Measurements from ENCODE around the gene HMCN2.

HMCN2 gene

GRCh38 chr9:130342714-130343085 is 77.1 kb downstream of the HMCN2 start:
- Histone ChIP-seq H3K36me3 (replicated peaks in 1 of 2; ENCODE audit: control insufficient read depth in 2 of 2, insufficient read depth in 2 of 2, low read length in 2 of 2) (peaks cover 0 to 2% of the 10 kb centered on the region in 2 donors), H3K4ac (ENCODE audit: low read length) (no peak overlapping the region), H2BK120ac (ENCODE audit: low read depth, low read length) (no peak overlapping the region), H3K27me3 (ENCODE audit: control insufficient read depth in 3 of 3, insufficient read depth in 3 of 3, low read depth in 1 of 3, low read length in 3 of 3) (peaks cover 0 to 12% (median 0%) of the 10 kb centered on the region in 3 experiments), H3K27ac (replicated peaks; ENCODE audit: low read length) (no peak overlapping the region), H3K23ac (ENCODE audit: low read depth, low read length, poor library complexity) (no peak overlapping the region), H3K4me2 (ENCODE audit: insufficient read depth, low read length, poor library complexity, severe bottlenecking) (no peak overlapping the region), H4K91ac (ENCODE audit: low read depth, low read length, poor library complexity) (peak overlapping the region; percentile 42), H3K79me1 (ENCODE audit: low read depth, low read length) (no peaks in the 10 kb centered on the region), H2AK5ac (ENCODE audit: low read depth, low read length) (peak overlapping the region; percentile 83), H4K8ac (ENCODE audit: low read depth, low read length) (no peak overlapping the region), H3K9me3 (replicated peaks in 1 of 2; ENCODE audit: control insufficient read depth in 2 of 2, insufficient read depth in 1 of 2, low read depth in 1 of 2, low read length in 2 of 2) (peaks cover 0 to 6% of the 10 kb centered on the region in 2 donors), H2BK15ac (ENCODE audit: low read length) (peak overlapping the region; percentile 82), H3K4me3 (ENCODE audit: low read length in 2 of 2) (no peak overlapping the region), H3K14ac (ENCODE audit: low read length) (no peak overlapping the region), H3K18ac (ENCODE audit: low read length) (peak overlapping the region; percentile 74), H3K4me1 (ENCODE audit: control insufficient read depth in 2 of 2, insufficient read depth in 1 of 2, low read depth in 1 of 2, low read length in 2 of 2) (peaks cover 5 to 10% of the 10 kb centered on the region in 2 donors), H2AFZ (ENCODE audit: low read length) (no peak overlapping the region), H3K9ac (ENCODE audit: low read depth, low read length, poor library complexity) (peak overlapping the region; percentile 63), H2BK12ac (ENCODE audit: low read length) (peak overlapping the region; percentile 63), H2BK5ac (ENCODE audit: low read length) (no peak overlapping the region)
- no peak for DNase-seq (ENCODE audit: low spot score)
- WGBS, 2 donors (ENCODE audit: extremely low coverage in 2 of 2, insufficient read length in 2 of 2, insufficient replicate concordance in 1 of 2): no CpG with 5 or more reads among the region's 11 CpGs

DNA sequence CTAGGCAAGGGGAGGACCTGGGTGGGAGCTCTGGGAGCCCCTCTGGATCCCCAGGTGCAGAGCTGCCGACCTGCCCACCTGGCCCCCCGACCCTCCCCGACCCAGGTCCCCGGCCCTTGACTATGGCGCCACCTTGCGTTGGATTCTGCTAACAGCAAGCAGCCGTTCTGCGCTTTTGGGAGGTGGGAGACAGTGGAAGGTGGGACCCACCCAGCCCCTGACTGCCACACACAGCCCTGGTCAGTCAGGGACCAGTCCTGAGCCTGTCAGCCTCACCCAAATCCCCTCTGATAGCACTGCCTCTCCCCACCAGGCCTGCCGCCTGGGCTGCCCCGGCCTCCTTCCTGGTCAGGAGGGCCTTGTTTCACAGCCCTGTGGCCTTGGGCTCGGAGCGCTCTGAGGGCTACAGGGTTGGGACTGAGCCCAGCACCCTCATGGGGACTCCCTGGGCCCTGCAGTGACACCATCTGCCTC is 77.9 kb downstream of the HMCN2 start:
- no peak overlapping the region for H2BK120ac ChIP-seq (ENCODE audit: low read depth, low read length)
- H3K4ac ChIP-seq (ENCODE audit: low read length): peak overlapping the region; percentile 5
- peak overlapping the region; percentile 63 for H2BK5ac ChIP-seq (ENCODE audit: low read length)
- no CpG with 5 or more reads among the region's 12 CpGs for WGBS, 2 donors (ENCODE audit: extremely low coverage in 2 of 2, insufficient read length in 2 of 2, insufficient replicate concordance in 1 of 2)
- H3K23ac ChIP-seq (ENCODE audit: low read depth, low read length, poor library complexity): peak overlapping the region; percentile 11
- H3K36me3 ChIP-seq (replicated peaks in 1 of 2; ENCODE audit: control insufficient read depth in 2 of 2, insufficient read depth in 2 of 2, low read length in 2 of 2): peaks cover 0 to 2% of the 10 kb centered on the region in 2 donors
- H4K91ac ChIP-seq (ENCODE audit: low read depth, low read length, poor library complexity): peak overlapping the region; percentile 93
- no peaks in the 10 kb centered on the region for H3K79me1 ChIP-seq (ENCODE audit: low read depth, low read length)
- H3K4me3 ChIP-seq (ENCODE audit: low read length in 2 of 2): no peak overlapping the region
- peak overlapping the region; percentile 92 for H3K18ac ChIP-seq (ENCODE audit: low read length)
- H2BK15ac ChIP-seq (ENCODE audit: low read length): peak overlapping the region; percentile 99
- peak; percentile 60 for DNase-seq (ENCODE audit: low spot score)
- no peak overlapping the region for H3K14ac ChIP-seq (ENCODE audit: low read length)
- no peak overlapping the region for H4K8ac ChIP-seq (ENCODE audit: low read depth, low read length)
- H2AFZ ChIP-seq (ENCODE audit: low read length): peak overlapping the region; percentile 49
- H2BK12ac ChIP-seq (ENCODE audit: low read length): peak overlapping the region; percentile 98
- peaks cover 0 to 18% (median 0%) of the 10 kb centered on the region in 3 experiments for H3K27me3 ChIP-seq (ENCODE audit: control insufficient read depth in 3 of 3, insufficient read depth in 3 of 3, low read depth in 1 of 3, low read length in 3 of 3)
- no peak overlapping the region for H3K27ac ChIP-seq (replicated peaks; ENCODE audit: low read length)
- H3K4me2 ChIP-seq (ENCODE audit: insufficient read depth, low read length, poor library complexity, severe bottlenecking): no peak overlapping the region
- peak overlapping the region; percentile 92 for H2AK5ac ChIP-seq (ENCODE audit: low read depth, low read length)
- H3K4me1 ChIP-seq (ENCODE audit: control insufficient read depth in 2 of 2, insufficient read depth in 1 of 2, low read depth in 1 of 2, low read length in 2 of 2): peaks cover 5 to 10% of the 10 kb centered on the region in 2 donors
- H3K9ac ChIP-seq (ENCODE audit: low read depth, low read length, poor library complexity): peak overlapping the region; percentile 66
- H3K9me3 ChIP-seq (replicated peaks in 1 of 2; ENCODE audit: control insufficient read depth in 2 of 2, insufficient read depth in 1 of 2, low read depth in 1 of 2, low read length in 2 of 2): peaks cover 0 to 6% of the 10 kb centered on the region in 2 donors

DNA sequence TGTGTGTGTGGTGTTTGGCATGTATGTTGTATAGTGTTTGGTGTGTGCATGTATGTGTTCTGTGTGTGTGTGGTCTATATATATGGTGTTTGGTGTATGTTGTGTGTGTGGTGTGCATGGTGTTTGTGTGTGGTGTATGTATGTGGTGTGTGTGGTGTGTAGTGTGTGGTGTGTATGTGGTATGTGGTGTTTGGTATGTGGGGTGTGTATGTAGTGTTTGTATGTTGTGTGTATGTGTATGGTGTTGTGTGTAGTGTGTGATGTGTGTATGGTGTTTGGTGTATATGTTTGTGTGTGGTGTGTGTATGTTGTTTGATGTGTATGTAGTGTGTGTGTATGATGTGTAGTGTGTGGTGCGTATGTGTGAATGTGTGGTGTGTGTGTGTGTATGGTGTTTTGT is 78.8 kb downstream of the HMCN2 start:
- H2BK15ac ChIP-seq (ENCODE audit: low read length): no peak overlapping the region
- H3K14ac ChIP-seq (ENCODE audit: low read length): no peak overlapping the region
- no peak overlapping the region for H3K18ac ChIP-seq (ENCODE audit: low read length)
- peak overlapping the region; percentile 0 for H4K91ac ChIP-seq (ENCODE audit: low read depth, low read length, poor library complexity)
- no peak overlapping the region for H2BK12ac ChIP-seq (ENCODE audit: low read length)
- no peaks in the 10 kb centered on the region for H3K79me1 ChIP-seq (ENCODE audit: low read depth, low read length)
- H2AFZ ChIP-seq (ENCODE audit: low read length): no peak overlapping the region
- H3K4me3 ChIP-seq (ENCODE audit: low read length in 2 of 2): peak overlapping the region in 1 of 2 donors; percentile 69
- H4K8ac ChIP-seq (ENCODE audit: low read depth, low read length): no peak overlapping the region
- H3K23ac ChIP-seq (ENCODE audit: low read depth, low read length, poor library complexity): no peak overlapping the region
- no peak for DNase-seq (ENCODE audit: low spot score)
- no peak overlapping the region for H3K4ac ChIP-seq (ENCODE audit: low read length)
- no peak overlapping the region for H2AK5ac ChIP-seq (ENCODE audit: low read depth, low read length)
- no peak overlapping the region for H2BK5ac ChIP-seq (ENCODE audit: low read length)
- H3K27me3 ChIP-seq (ENCODE audit: control insufficient read depth in 3 of 3, insufficient read depth in 3 of 3, low read depth in 1 of 3, low read length in 3 of 3): peaks cover 0 to 18% (median 0%) of the 10 kb centered on the region in 3 experiments
- H3K4me2 ChIP-seq (ENCODE audit: insufficient read depth, low read length, poor library complexity, severe bottlenecking): no peak overlapping the region
- H2BK120ac ChIP-seq (ENCODE audit: low read depth, low read length): no peak overlapping the region
- 100% methylated on average over 1 of the region's 1 CpG for WGBS, 2 donors (ENCODE audit: extremely low coverage in 2 of 2, insufficient read length in 2 of 2, insufficient replicate concordance in 1 of 2)
- H3K9me3 ChIP-seq (replicated peaks in 1 of 2; ENCODE audit: control insufficient read depth in 2 of 2, insufficient read depth in 1 of 2, low read depth in 1 of 2, low read length in 2 of 2): peaks cover 0 to 6% of the 10 kb centered on the region in 2 donors
- H3K9ac ChIP-seq (ENCODE audit: low read depth, low read length, poor library complexity): no peak overlapping the region
- H3K27ac ChIP-seq (replicated peaks; ENCODE audit: low read length): no peak overlapping the region
- peaks cover 0 to 2% of the 10 kb centered on the region in 2 donors for H3K36me3 ChIP-seq (replicated peaks in 1 of 2; ENCODE audit: control insufficient read depth in 2 of 2, insufficient read depth in 2 of 2, low read length in 2 of 2)
- peaks cover 5 to 10% of the 10 kb centered on the region in 2 donors for H3K4me1 ChIP-seq (ENCODE audit: control insufficient read depth in 2 of 2, insufficient read depth in 1 of 2, low read depth in 1 of 2, low read length in 2 of 2)

GRCh38 chr9:130345009-130345896 is 79.7 kb downstream of the HMCN2 start:
- Histone ChIP-seq H3K27ac (replicated peaks; ENCODE audit: low read length) (no peak overlapping the region), H3K18ac (ENCODE audit: low read length) (peak overlapping the region; percentile 83), H3K4me1 (ENCODE audit: control insufficient read depth in 2 of 2, insufficient read depth in 1 of 2, low read depth in 1 of 2, low read length in 2 of 2) (peaks cover 5 to 10% of the 10 kb centered on the region in 2 donors), H2BK15ac (ENCODE audit: low read length) (no peak overlapping the region), H3K4ac (ENCODE audit: low read length) (no peak overlapping the region), H3K9me3 (replicated peaks in 1 of 2; ENCODE audit: control insufficient read depth in 2 of 2, insufficient read depth in 1 of 2, low read depth in 1 of 2, low read length in 2 of 2) (peaks cover 0 to 6% of the 10 kb centered on the region in 2 donors), H3K9ac (ENCODE audit: low read depth, low read length, poor library complexity) (peak overlapping the region; percentile 81), H3K23ac (ENCODE audit: low read depth, low read length, poor library complexity) (peak overlapping the region; percentile 57), H2AFZ (ENCODE audit: low read length) (no peak overlapping the region), H3K27me3 (ENCODE audit: control insufficient read depth in 3 of 3, insufficient read depth in 3 of 3, low read depth in 1 of 3, low read length in 3 of 3) (peaks cover 0 to 18% (median 0%) of the 10 kb centered on the region in 3 experiments), H2BK120ac (ENCODE audit: low read depth, low read length) (no peak overlapping the region), H2AK5ac (ENCODE audit: low read depth, low read length) (peak overlapping the region; percentile 94), H4K91ac (ENCODE audit: low read depth, low read length, poor library complexity) (no peak overlapping the region), H3K14ac (ENCODE audit: low read length) (peak overlapping the region; percentile 2), H4K8ac (ENCODE audit: low read depth, low read length) (peak overlapping the region; percentile 66), H2BK5ac (ENCODE audit: low read length) (no peak overlapping the region), H2BK12ac (ENCODE audit: low read length) (no peak overlapping the region), H3K36me3 (replicated peaks in 1 of 2; ENCODE audit: control insufficient read depth in 2 of 2, insufficient read depth in 2 of 2, low read length in 2 of 2) (peaks cover 0 to 2% of the 10 kb centered on the region in 2 donors), H3K4me3 (ENCODE audit: low read length in 2 of 2) (peak overlapping the region in 1 of 2 donors; percentile 69), H3K4me2 (ENCODE audit: insufficient read depth, low read length, poor library complexity, severe bottlenecking) (no peak overlapping the region), H3K79me1 (ENCODE audit: low read depth, low read length) (no peaks in the 10 kb centered on the region)
- WGBS, 2 donors (ENCODE audit: extremely low coverage in 2 of 2, insufficient read length in 2 of 2, insufficient replicate concordance in 1 of 2): 100% methylated on average over 1 to 3 of the region's 9 CpGs
- DNase-seq (ENCODE audit: low spot score): no peak
